ENCODE data around the gene ARHGEF7. TPM values are rescaled to one million over a fixed set of nuclear protein-coding genes. Genes with fewer than 3 reads are reported as not detected.

Gene ARHGEF7
- total RNA-seq, 2 experiments from 2014 or later: 67.0 to 71.2 TPM

DNA sequence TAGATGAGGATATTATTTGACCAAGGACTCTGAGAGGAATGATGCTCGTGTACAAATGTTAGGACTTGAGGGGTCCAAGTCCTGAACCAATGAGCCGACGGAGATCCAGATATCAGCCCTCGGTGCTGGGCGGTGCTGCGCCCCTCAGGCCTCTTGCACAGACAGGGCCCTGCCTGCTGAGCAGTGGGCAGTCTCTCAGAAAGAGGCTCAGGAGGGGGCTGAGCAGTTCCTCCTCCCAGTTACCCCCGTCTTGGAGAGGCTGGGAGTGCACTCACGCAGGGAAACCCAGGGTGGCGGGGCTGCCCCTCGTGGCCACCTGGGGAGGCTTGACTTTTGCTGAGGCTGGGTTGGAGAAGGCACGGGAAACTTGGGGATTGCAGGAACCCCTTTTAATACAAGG is 223.7 kb downstream of the ARHGEF7 start:
- Mint-ChIP-seq H3K27ac (no peak overlapping the region), H3K4me1 (ENCODE audit: low read depth) (peaks cover 3% of the 10 kb centered on the region), H3K9me3 (no peaks in the 10 kb centered on the region), H3K36me3 (ENCODE audit: low read depth) (peaks cover 1% of the 10 kb centered on the region), H3K4me3 (no peak overlapping the region), H3K27me3 (no peaks in the 10 kb centered on the region)
- ATAC-seq (no peak), DNase-seq (no peak)
- intact Hi-C loops (cut with micrococcal nuclease): no loop called here
- no peak for TF ChIP-seq CTCF (IDR thresholded peaks at IDR 0.05)
- ChIA-PET CTCF (no interaction called here), POLR2A (no interaction called here)

DNA sequence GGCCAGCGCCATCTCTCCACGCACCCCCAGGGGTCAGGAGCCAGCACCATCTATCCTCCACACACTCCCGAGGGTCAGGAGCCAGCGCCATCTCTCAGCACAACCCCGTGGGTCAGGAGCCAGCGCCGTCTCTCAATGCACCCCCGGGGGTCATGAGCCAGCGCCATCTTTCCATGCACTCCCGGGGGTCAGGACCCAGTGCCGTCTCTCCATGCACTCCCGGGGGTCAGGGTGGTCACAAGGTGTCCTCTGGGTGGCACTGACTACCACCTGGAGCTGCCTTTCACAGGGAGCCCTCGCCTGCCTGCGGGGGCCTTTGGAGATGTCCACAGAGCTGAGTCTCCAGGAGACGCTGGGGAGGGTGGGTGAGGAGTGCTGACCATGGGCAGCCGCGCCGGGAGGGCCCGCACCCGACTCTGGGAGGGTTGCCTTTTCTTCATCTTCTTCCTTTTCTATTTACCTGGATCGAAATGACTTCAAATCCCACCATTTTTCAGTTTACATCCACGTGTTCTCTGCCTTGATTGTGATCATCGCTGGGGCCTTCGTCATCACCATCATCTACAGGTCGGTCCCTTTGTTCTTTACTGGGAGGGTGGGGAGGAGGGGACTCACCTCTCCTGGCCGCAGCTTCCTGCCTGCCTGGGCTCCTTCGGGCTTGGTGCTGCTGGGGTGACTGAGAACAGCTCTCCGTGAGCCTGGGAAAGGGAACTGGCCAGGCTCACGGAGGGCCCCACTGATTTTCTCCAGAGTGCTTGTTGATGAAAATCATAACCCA is 224.4 kb downstream of the ARHGEF7 start:
- H3K4me1 Mint-ChIP-seq (ENCODE audit: low read depth): peaks cover 3% of the 10 kb centered on the region
- no peaks in the 10 kb centered on the region for H3K27me3 Mint-ChIP-seq
- H3K27ac Mint-ChIP-seq: no peak overlapping the region
- H3K9me3 Mint-ChIP-seq: no peaks in the 10 kb centered on the region
- H3K4me3 Mint-ChIP-seq: no peak overlapping the region
- H3K36me3 Mint-ChIP-seq (ENCODE audit: low read depth): peaks cover 1% of the 10 kb centered on the region
- TF ChIP-seq CTCF (IDR thresholded peaks at IDR 0.05): no peak
- ChIA-PET CTCF (no interaction called here), POLR2A (no interaction called here)
- DNase-seq: no peak
- intact Hi-C loops (cut with micrococcal nuclease): no loop called here
- ATAC-seq: no peak

DNA sequence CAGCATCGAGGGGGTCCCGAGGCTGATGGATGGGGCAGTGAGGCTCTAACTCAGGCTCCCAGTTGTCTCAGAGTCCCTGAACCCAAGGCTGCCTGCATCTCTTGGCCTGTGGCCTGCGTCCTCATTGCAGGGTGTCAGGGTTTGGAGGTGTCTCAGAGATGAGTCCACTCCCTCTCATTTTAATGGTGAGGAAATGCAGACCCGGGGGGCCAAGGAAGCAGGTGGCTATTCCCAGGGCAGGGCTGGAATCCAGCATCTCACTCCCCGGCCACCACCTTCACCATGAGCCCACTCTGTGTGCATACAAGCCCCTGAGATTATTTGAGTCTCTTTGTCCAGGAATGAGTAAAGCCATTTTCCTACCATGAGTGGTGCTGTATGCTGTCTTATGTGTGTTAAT is 226.8 kb downstream of the ARHGEF7 start:
- H3K4me1 Mint-ChIP-seq (ENCODE audit: low read depth): peaks cover 3% of the 10 kb centered on the region
- no peak overlapping the region for H3K4me3 Mint-ChIP-seq
- H3K27me3 Mint-ChIP-seq: no peaks in the 10 kb centered on the region
- ATAC-seq (no peak), DNase-seq (no peak)
- peaks cover 1% of the 10 kb centered on the region for H3K36me3 Mint-ChIP-seq (ENCODE audit: low read depth)
- TF ChIP-seq CTCF (IDR thresholded peaks at IDR 0.05): no peak
- POLR2A ChIA-PET: no interaction called here
- intact Hi-C loops (cut with micrococcal nuclease): no loop called here
- H3K9me3 Mint-ChIP-seq: no peaks in the 10 kb centered on the region
- CTCF ChIA-PET: no interaction called here
- H3K27ac Mint-ChIP-seq: no peak overlapping the region

DNA sequence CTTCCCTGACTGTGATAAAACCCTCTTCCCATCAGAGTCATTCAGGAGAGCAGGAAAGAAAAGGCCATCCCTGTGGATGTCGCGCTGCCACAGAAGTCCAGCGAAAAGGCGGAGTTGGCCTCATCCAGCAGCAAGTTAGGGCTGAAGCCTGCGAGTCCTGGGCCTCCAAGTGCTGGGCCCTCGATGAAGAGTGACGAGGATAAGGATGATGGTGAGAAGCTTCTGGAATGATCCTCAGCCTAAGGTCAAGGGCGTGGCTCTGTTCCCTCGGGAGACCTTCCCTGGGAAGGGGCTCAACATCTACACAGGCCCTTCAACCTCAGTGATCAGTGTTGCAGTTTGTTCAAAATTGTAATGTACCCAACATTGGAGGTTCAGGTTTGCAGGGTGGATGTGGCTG is 227.6 kb downstream of the ARHGEF7 start:
- DNase-seq: no peak
- H3K36me3 Mint-ChIP-seq (ENCODE audit: low read depth): peaks cover 1% of the 10 kb centered on the region
- POLR2A ChIA-PET: no interaction called here
- no peak overlapping the region for H3K4me3 Mint-ChIP-seq
- CTCF ChIA-PET: no interaction called here
- TF ChIP-seq CTCF (IDR thresholded peaks at IDR 0.05): no peak
- intact Hi-C loops (cut with micrococcal nuclease): no loop called here
- no peaks in the 10 kb centered on the region for H3K27me3 Mint-ChIP-seq
- H3K4me1 Mint-ChIP-seq (ENCODE audit: low read depth): peaks cover 3% of the 10 kb centered on the region
- no peak overlapping the region for H3K27ac Mint-ChIP-seq
- H3K9me3 Mint-ChIP-seq: no peaks in the 10 kb centered on the region
- no peak for ATAC-seq

DNA sequence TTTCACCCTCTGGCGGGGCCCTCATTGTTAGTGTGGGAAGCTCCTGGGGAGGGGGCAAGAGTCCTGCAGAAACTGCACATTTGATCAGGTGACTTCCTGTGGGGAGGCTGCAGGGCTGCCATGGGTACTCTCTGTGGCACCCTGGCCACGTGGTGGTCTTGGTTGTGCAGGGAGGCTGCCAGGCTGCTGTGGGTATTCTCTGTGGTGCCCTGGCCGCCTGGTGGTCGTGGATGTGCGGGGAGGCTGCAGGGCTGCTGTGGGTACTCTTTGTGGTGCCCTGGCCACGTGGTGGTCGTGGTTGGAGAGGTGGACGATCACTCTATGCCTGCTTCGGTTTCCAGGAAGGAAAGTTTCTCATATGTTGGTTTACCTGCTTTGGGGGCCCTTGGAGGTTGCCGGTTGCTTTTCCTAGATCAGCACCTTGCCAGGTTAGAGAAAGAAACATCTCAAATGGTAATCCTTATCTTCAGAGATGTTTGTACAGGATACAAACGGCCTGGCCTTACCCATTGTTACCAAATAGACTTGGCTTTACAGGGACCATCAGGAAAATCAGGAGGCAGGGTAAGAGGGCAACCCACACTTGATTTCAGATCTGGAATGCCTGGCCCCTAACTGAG is 228.2 kb downstream of the ARHGEF7 start:
- no peak for TF ChIP-seq CTCF (IDR thresholded peaks at IDR 0.05)
- ATAC-seq (no peak), DNase-seq (no peak)
- Mint-ChIP-seq H3K4me1 (ENCODE audit: low read depth) (peaks cover 3% of the 10 kb centered on the region), H3K9me3 (no peaks in the 10 kb centered on the region), H3K27ac (no peak overlapping the region), H3K4me3 (no peak overlapping the region), H3K36me3 (ENCODE audit: low read depth) (peaks cover 1% of the 10 kb centered on the region), H3K27me3 (no peaks in the 10 kb centered on the region)
- ChIA-PET POLR2A (no interaction called here), CTCF (no interaction called here)
- intact Hi-C loops (cut with micrococcal nuclease): no loop called here

All from activated CD8-positive, alpha-beta T cell treated with anti-CD3 and anti-CD28 coated beads for 36 hours (primary cell).